DOHH2 (cell line): ENCODE measurements around the gene TTC6.

Experiments used
- H3F3A ChIP-seq: fragments of 200-600 bp; sonication (generic), shearing (Covaris generic); 2 replicates; pipeline ENCODE4 v1.6.0; 2016; ENCODE audit warnings: antibody characterized with exemption, mild to moderate bottlenecking; ENCODE audit not compliant: control insufficient read depth, insufficient read depth
- H3K27ac ChIP-seq: fragments of 200-600 bp; sonication (generic); 2 replicates; pipeline ENCODE4 v1.5.1; 2014; ENCODE audit warnings: low read depth, mild to moderate bottlenecking, low read length, moderate library complexity
- H3K27me3 ChIP-seq: fragments of 200-600 bp; sonication (generic); 2 replicates; pipeline ENCODE4 v1.6.1; 2014; ENCODE audit warnings: mild to moderate bottlenecking, low read length, mixed read lengths; ENCODE audit not compliant: control insufficient read depth
- H3K36me3 ChIP-seq: fragments of 200-600 bp; sonication (generic); 2 replicates; pipeline ENCODE4 v1.6.1; 2014; ENCODE audit warnings: mild to moderate bottlenecking, low read length, moderate library complexity, mixed read lengths; ENCODE audit not compliant: control insufficient read depth
- H3K4me1 ChIP-seq: fragments of 200-600 bp; sonication (generic); 2 replicates; pipeline ENCODE4 v1.6.1; 2014; ENCODE audit warnings: mild to moderate bottlenecking, low read length, mixed read lengths; ENCODE audit not compliant: control insufficient read depth
- H3K4me2 ChIP-seq: fragments of 200-600 bp; sonication (generic); 2 replicates; pipeline ENCODE4 v1.6.0; 2014; ENCODE audit warnings: mild to moderate bottlenecking, low read length, moderate library complexity
- H3K4me3 ChIP-seq: fragments of 200-600 bp; sonication (generic); 2 replicates; pipeline ENCODE4 v1.5.1; 2014; ENCODE audit warnings: mild to moderate bottlenecking, low read length, mixed read lengths
- H3K79me2 ChIP-seq: fragments of 200-600 bp; sonication (generic); 2 replicates; pipeline ENCODE4 v1.6.1; 2014; ENCODE audit warnings: mild to moderate bottlenecking, low read length, mixed read lengths; ENCODE audit not compliant: control insufficient read depth
- H3K9me2 ChIP-seq: fragments of 200-600 bp; sonication (generic); replicated peaks from 2 replicates; pipeline ENCODE4 v1.6.1; 2014; ENCODE audit warnings: mild to moderate bottlenecking, low read length, mixed read lengths; ENCODE audit not compliant: control insufficient read depth
- H3K9me3 ChIP-seq: fragments of 200-600 bp; sonication (generic); 2 replicates; pipeline ENCODE4 v1.6.1; 2014; ENCODE audit warnings: antibody characterized with exemption, low read length, mixed read lengths; ENCODE audit not compliant: control insufficient read depth, insufficient read depth
- H4K20me1 ChIP-seq: fragments of 200-600 bp; sonication (generic); 2 replicates; pipeline ENCODE4 v1.6.0; 2014; ENCODE audit warnings: low read depth, mild to moderate bottlenecking, antibody characterized with exemption, low read length, moderate library complexity; ENCODE audit not compliant: control insufficient read depth, insufficient read depth
- CTCF ChIP-seq: fragments of 200-600 bp; sonication (generic); IDR thresholded peaks from one replicate; pipeline ENCODE4 v1.5.1; 2014; ENCODE audit warnings: antibody characterized with exemption, mild to moderate bottlenecking, low read depth, low read length; ENCODE audit not compliant: poor library complexity, severe bottlenecking
- EZH2phosphoT487 ChIP-seq: fragments of 200-600 bp; sonication (generic); IDR thresholded peaks from 2 replicates; pipeline ENCODE4 v1.6.1; 2017; ENCODE audit warnings: borderline replicate concordance, mild to moderate bottlenecking, antibody characterized with exemption, low read length, moderate library complexity, mixed read lengths

TTC6 gene

DNA sequence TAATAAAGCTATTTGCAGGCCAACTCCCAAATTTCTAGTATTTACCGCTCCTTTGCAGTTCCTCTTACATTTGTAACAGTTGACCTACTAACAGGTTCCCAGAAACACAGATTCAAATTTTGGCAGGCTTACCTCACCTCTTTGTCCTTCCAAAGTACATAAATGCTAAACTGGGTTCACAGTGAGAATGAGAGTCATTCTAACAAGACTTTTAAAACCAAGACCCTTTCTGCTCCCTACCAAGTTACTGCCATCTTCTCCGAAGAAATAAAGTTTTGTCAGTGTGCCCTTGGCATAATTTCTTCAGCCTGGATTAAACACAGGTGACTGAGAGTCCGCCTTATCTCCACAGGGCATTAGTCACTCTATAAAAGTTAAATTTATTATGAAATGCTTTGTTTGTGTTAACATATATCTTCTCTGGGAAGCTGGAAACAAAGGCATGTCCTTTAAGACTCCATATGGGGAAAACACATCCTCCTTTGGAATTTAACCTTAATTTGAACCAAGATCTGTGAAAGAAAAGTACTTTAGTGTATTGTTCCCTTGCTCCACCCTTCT is 28.5 kb upstream of the TTC6 start:
- Histone ChIP-seq H3K4me2 (no peak overlapping the region), H3K4me3 (no peak overlapping the region), H3K79me2 (no peaks in the 10 kb centered on the region), H3K4me1 (no peaks in the 10 kb centered on the region), H3K27ac (no peak overlapping the region), H3K9me3 (no peaks in the 10 kb centered on the region), H4K20me1 (no peaks in the 10 kb centered on the region), H3K36me3 (no peaks in the 10 kb centered on the region), H3K27me3 (no peaks in the 10 kb centered on the region), H3K9me2 (no peaks in the 10 kb centered on the region; the same call in 1 of the 2 replicates), H3F3A (no peaks in the 10 kb centered on the region)
- TF ChIP-seq CTCF (no peak), EZH2phosphoT487 (no peak)

DNA sequence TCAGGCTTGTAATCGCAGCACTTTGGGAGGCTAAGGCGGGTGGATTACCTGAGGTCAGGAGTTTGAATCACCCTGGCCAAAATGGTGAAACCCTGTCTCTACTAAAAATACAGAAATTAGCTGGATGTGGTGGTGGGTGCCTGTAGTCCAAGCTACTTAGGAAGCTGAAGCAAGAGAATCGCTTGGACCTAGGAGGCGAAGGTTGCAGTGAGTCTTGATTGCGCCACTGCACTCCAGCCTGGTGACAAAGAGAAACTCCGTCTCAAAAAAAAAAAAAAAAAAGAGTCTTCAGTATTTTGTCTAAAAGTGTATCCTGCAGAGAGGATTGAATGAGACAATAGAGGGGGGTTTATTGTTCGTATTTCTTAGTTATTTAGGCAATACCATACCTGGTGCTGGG is 25.7 kb upstream of the TTC6 start:
- Histone ChIP-seq H3K27ac (no peak overlapping the region), H3K36me3 (no peaks in the 10 kb centered on the region), H3K4me1 (no peaks in the 10 kb centered on the region), H3K4me3 (no peak overlapping the region), H4K20me1 (no peaks in the 10 kb centered on the region), H3K9me2 (no peaks in the 10 kb centered on the region; the same call in 1 of the 2 replicates), H3K27me3 (no peaks in the 10 kb centered on the region), H3K9me3 (no peaks in the 10 kb centered on the region), H3K79me2 (no peaks in the 10 kb centered on the region), H3F3A (no peaks in the 10 kb centered on the region), H3K4me2 (no peak overlapping the region)
- TF ChIP-seq EZH2phosphoT487 (no peak), CTCF (no peak)

- H3K79me2 ChIP-seq: no peaks in the 10 kb centered on the region
- H3K36me3 ChIP-seq: no peaks in the 10 kb centered on the region
- no peaks in the 10 kb centered on the region for H3K27me3 ChIP-seq
- no peaks in the 10 kb centered on the region for H3F3A ChIP-seq
- H3K4me3 ChIP-seq: no peak overlapping the region
- H3K9me3 ChIP-seq: no peaks in the 10 kb centered on the region
- no peaks in the 10 kb centered on the region for H4K20me1 ChIP-seq
- H3K27ac ChIP-seq: no peak overlapping the region
- no peaks in the 10 kb centered on the region; the same call in 1 of the 2 replicates for H3K9me2 ChIP-seq
- no peak overlapping the region for H3K4me2 ChIP-seq
- H3K4me1 ChIP-seq: no peaks in the 10 kb centered on the region
- TF ChIP-seq CTCF: no peak
- TF ChIP-seq EZH2phosphoT487: no peak
Measured at GRCh38 chr14:37571391-37571790, 24.0 kb upstream of the TTC6 start.
